Inflammatory macrophage treated with lipopolysaccharide for 1 hour (primary cell): ENCODE data around the gene C6orf47.
"Not testable (repeated sequence)": the region's sequence is repeated elsewhere in the genome, so short reads cannot be mapped to it uniquely, and the experiment has no call there.

Source experiments
- DNase-seq, 2 donors: peaks; one replicate each; pipeline ENCODE4 v3.0.0-alpha.2; 2020 to 2022

C6orf47 gene

GRCh38 chr6:31660381-31661261, at the start of gene C6orf47:
TSS of gene C6orf47 (minus strand) at chr6:31660778. CDS start at chr6:31659947, 831 bp downstream.
- DNase-seq: peak; percentile 76 to 82

- DNase-seq: not testable (repeated sequence)
Observed at GRCh38 chr6:31709157-31709556, 48.6 kb upstream of the C6orf47 start.

GRCh38 chr6:31708224-31708623, 47.6 kb upstream of the C6orf47 start:
- no peak for DNase-seq

GRCh38 chr6:31707701-31708100, 47.1 kb upstream of the C6orf47 start:
- DNase-seq: no peak

- DNase-seq: no peak
Observed at GRCh38 chr6:31706599-31706998, 46.0 kb upstream of the C6orf47 start, which contains the start of gene LY6G6F. TSS of gene LY6G6F (plus strand) at chr6:31706866. CDS start at chr6:31706907, 41 bp downstream.

GRCh38 chr6:31705931-31706330, 45.4 kb upstream of the C6orf47 start:
- no peak for DNase-seq

GRCh38 chr6:31702819-31703716, 42.5 kb upstream of the C6orf47 start, which contains the start of gene ABHD16A:
TSS of gene ABHD16A (minus strand) at chr6:31703324. CDS start at chr6:31703281, 43 bp downstream.
- peak; percentile 97 to 99 for DNase-seq

- DNase-seq: no peak
Observed at GRCh38 chr6:31702405-31702818, 41.8 kb upstream of the C6orf47 start.

- DNase-seq: peak in 1 of 2 donors; percentile 32
Observed at GRCh38 chr6:31701666-31702404, 41.3 kb upstream of the C6orf47 start.

GRCh38 chr6:31700740-31701401, 40.3 kb upstream of the C6orf47 start:
- DNase-seq: no peak

- no peak for DNase-seq
Observed at GRCh38 chr6:31697555-31697954, 37.0 kb upstream of the C6orf47 start.

- DNase-seq: no peak
Observed at GRCh38 chr6:31693535-31693934, 33.0 kb upstream of the C6orf47 start.

- DNase-seq: no peak
Observed at GRCh38 chr6:31692886-31693285, 32.3 kb upstream of the C6orf47 start.

GRCh38 chr6:31692353-31692752, 31.8 kb upstream of the C6orf47 start:
- DNase-seq: no peak

GRCh38 chr6:31691564-31692108, 31.1 kb upstream of the C6orf47 start:
- no peak for DNase-seq

GRCh38 chr6:31691078-31691463, 30.5 kb upstream of the C6orf47 start:
- DNase-seq: no peak

GRCh38 chr6:31690231-31691077, 29.9 kb upstream of the C6orf47 start:
- DNase-seq: peak in 1 of 2 donors; percentile 50

GRCh38 chr6:31689249-31690110, 28.9 kb upstream of the C6orf47 start:
- DNase-seq: no peak

GRCh38 chr6:31687860-31688693, 27.5 kb upstream of the C6orf47 start:
- DNase-seq: no peak
